ENCODE results near the gene USP9X.
"Not testable (repeated sequence)": the region's sequence is repeated elsewhere in the genome, so short reads cannot be mapped to it uniquely, and the experiment has no call there.

The USP9X gene

DNA sequence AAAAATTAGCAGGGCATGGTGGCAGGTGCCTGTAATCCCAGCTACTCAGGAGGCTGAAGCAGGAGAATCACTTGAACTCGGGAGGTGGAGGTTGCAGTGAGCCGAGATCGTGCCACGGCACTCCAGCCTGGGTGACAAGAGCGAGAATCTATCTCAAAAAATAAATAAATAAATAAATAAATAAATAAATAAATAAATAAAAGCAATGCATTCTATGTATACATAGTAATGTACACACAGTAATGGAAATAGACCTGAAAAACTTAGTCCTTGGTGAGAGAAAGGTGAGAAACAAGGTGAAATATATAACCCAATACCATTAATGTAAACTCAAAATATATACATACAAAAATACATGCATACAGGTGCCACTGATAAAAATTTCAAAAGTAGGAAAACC, 197.1 kb downstream of the USP9X start:
- not testable (repeated sequence) for DNase-seq (ENCODE audit: low read depth, low spot score)

DNA sequence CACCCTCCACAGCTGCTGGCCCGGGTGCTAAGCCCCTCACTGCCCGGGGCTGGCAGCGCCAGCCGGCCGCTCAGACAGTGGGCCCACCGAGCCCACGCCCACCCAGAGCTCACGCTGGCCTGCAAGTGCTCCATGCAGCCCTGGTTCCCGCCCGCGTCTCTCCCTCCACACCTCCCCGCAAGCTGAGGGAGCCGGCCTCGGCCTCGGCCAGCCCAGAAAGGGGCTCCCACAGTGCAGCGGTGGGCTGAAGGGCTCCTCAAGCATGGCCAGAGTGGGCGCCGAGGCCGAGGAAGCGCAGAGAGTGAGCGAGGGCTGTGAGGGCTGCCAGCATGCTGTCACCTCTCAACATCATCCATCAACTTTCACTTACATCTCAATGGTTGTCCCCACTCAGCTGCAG, 200.7 kb downstream of the USP9X start:
- DNase-seq (ENCODE audit: low read depth, low spot score): not testable (repeated sequence)

All from smooth muscle cell of the brain vasculature (primary cell).